GM12873 (cell line): ENCODE data around the gene NEU4.

Experiments used
- TF ChIP-seq, protein P1 (sequence below): IDR thresholded peaks from 2 replicates; pipeline ENCODE4 v1.5.1; 2012; ENCODE audit warnings: low read depth, mild to moderate bottlenecking, moderate library complexity, low read length, control low read depth; ENCODE audit not compliant: insufficient read depth; ENCODE audit errors: missing control alignments

Gene NEU4

GRCh38 chr2:241858206-241859016 lies 49.4 kb downstream of the NEU4 start, which contains the start of gene PDCD1:
TSS of gene PDCD1 (minus strand) at chr2:241858894. CDS start at chr2:241858838, 56 bp downstream.
- TF ChIP-seq, protein P1, sequence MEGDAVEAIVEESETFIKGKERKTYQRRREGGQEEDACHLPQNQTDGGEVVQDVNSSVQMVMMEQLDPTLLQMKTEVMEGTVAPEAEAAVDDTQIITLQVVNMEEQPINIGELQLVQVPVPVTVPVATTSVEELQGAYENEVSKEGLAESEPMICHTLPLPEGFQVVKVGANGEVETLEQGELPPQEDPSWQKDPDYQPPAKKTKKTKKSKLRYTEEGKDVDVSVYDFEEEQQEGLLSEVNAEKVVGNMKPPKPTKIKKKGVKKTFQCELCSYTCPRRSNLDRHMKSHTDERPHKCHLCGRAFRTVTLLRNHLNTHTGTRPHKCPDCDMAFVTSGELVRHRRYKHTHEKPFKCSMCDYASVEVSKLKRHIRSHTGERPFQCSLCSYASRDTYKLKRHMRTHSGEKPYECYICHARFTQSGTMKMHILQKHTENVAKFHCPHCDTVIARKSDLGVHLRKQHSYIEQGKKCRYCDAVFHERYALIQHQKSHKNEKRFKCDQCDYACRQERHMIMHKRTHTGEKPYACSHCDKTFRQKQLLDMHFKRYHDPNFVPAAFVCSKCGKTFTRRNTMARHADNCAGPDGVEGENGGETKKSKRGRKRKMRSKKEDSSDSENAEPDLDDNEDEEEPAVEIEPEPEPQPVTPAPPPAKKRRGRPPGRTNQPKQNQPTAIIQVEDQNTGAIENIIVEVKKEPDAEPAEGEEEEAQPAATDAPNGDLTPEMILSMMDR, result no peak

- TF ChIP-seq, protein P1, result peak; percentile 11
Measured at GRCh38 chr2:241859017-241859435, 50.0 kb downstream of the NEU4 start.

DNA sequence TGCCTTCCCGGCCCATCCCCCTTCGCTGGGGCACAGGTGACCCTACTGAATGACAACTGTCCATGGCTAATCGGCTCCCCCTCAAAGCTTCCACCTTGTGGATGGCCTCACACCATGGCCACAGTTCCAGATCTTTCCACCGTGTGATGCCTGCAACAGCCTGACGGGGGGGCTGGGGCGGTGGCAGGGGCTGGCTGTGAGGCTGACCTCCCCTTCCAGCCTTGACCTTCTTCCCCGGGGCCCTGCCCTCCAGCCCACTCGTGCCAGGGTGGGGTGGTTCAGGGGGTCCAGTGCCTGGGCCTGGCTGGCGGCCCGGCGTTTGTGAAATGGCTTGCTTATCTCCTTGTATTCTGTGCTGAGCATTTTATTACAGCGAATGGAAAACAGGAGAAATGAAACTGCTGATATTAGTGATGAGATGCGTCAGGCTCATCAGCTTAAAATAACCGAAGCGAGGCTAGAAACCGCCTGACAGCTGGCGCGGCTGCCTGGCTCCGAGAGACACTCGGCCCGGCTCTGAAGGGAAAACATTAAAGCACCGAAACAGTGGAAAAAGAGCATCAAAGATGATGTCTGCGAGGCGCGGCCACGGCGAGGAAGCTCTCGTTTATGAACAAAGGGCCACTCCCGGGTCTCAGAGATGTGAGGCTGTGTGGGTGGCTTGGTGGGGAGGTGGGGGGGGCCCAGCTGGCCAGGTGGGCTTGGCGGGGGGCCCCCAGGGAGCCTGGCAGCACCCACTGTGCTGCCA lies 50.6 kb downstream of the NEU4 start:
- TF ChIP-seq, protein P1, result no peak

GRCh38 chr2:241860184-241861078 lies 51.4 kb downstream of the NEU4 start:
- TF ChIP-seq, protein P1, result peak; percentile 35

DNA sequence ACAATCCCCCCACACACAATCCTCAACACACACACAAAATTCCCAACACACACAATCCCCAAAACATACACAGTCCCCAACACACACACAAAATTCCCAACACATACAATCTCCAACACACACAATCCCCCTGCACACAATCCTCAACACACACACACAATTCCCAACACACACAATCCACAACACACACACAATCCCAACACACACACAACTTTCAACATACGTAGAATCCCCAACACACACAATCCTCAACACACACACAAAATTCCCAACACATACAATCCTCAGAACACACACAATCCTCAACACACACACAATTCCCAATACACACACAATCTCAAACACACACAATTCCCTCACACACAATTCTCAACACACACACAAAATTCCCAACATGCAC lies 52.3 kb downstream of the NEU4 start:
- TF ChIP-seq, protein P1, result no peak

GRCh38 chr2:241862093-241862492 lies 53.1 kb downstream of the NEU4 start:
- TF ChIP-seq, protein P1, result no peak
